Measurements from ENCODE around the gene PLA2G2D. TPM values are rescaled to one million over a fixed set of nuclear protein-coding genes. Genes with fewer than 3 reads are reported as not detected.

PLA2G2D gene
- total and polyA plus RNA-seq, 2 experiments from 2014 or later = not detected

DNA sequence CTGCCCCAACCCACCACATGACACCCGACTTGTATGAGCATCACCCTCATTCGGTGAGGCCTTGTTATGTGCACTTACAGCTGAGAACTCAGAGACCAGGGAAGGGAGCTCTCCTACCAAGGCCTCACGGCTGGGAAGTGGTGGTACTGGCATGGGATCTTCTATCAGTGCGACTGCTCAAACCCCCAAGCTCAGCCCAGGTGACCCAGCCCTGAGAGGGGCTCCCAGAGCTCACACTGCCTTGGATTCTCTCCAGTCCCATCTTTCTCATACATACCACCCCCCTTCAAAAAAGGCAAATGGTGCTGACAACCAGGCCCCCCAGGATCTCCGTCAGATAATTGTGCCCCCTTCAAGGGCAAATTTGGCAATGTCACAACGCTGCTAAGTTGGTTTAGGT is 19.0 kb upstream of the PLA2G2D start:
- Mint-ChIP-seq H3K36me3 (ENCODE audit: low read depth) (peaks cover 4% of the 10 kb centered on the region; the same call in 1 of the 3 replicates), H3K27me3 (ENCODE audit: insufficient read depth, low read depth, poor library complexity) (peaks cover 3% of the 10 kb centered on the region), H3K27ac (no peak overlapping the region), H3K4me1 (no peaks in the 10 kb centered on the region), H3K4me3 (no peak overlapping the region), H3K9me3 (peaks cover 7% of the 10 kb centered on the region; the same call in 2 of the 3 replicates)
- DNase-seq (ENCODE audit: low spot score) (no peak), ATAC-seq (no peak)
- Histone ChIP-seq H3F3A (replicated peaks; ENCODE audit: low read depth) (no peaks in the 10 kb centered on the region), H2AFZ (no peak overlapping the region), H3K36me3 (ENCODE audit: insufficient read depth) (no peaks in the 10 kb centered on the region), H3K27me3 (ENCODE audit: insufficient read depth) (no peaks in the 10 kb centered on the region), H4K20me1 (replicated peaks; ENCODE audit: insufficient read depth) (no peaks in the 10 kb centered on the region), H3K4me1 (ENCODE audit: insufficient read depth) (no peaks in the 10 kb centered on the region), H3K4me2 (no peak overlapping the region), H3K9me2 (ENCODE audit: insufficient read depth) (no peaks in the 10 kb centered on the region), H3K4me3 (no peak overlapping the region), H3K79me2 (replicated peaks; ENCODE audit: insufficient read depth) (no peaks in the 10 kb centered on the region), H3K27ac (ENCODE audit: low read depth) (no peak overlapping the region)
- TF ChIP-seq CTCF (conservative IDR thresholded peaks at IDR 0.05; ENCODE audit: low read depth in 2 of 2) = no peak
- TF ChIP-seq ZNF462 (CRISPR knock-in tag; IDR thresholded peaks at IDR 0.05) = no peak
- no peak for TF ChIP-seq ZNF114 (CRISPR knock-in tag; IDR thresholded peaks at IDR 0.05)
- no peak for TF ChIP-seq NANOG (IDR thresholded peaks at IDR 0.05; ENCODE audit: borderline replicate concordance)
- TF ChIP-seq EZH2 (IDR thresholded peaks at IDR 0.05; ENCODE audit: low read depth, unreplicated experiment) = no peak

Measured in GM23338 (cell line).